GM19099 (cell line): ENCODE measurements around the gene SKA3.

Experiments
- POLR2A ChIP-seq: IDR thresholded peaks from 3 replicates; pipeline ENCODE4 v1.6.1; 2011; ENCODE audit warnings: low read depth; ENCODE audit not compliant: insufficient read length; ENCODE audit errors: extremely low read depth

The SKA3 gene

GRCh38 chr13:21117104-21117809 is 59.1 kb downstream of the SKA3 start:
- TF ChIP-seq POLR2A = no peak

- no peak for TF ChIP-seq POLR2A
Measured at GRCh38 chr13:21116141-21116540, 60.2 kb downstream of the SKA3 start.

- TF ChIP-seq POLR2A = no peak
Measured at GRCh38 chr13:21115231-21115630, 61.1 kb downstream of the SKA3 start.

GRCh38 chr13:21111546-21111945 is 64.8 kb downstream of the SKA3 start:
- TF ChIP-seq POLR2A = no peak

- TF ChIP-seq POLR2A = no peak
Measured at GRCh38 chr13:21109168-21109567, 67.2 kb downstream of the SKA3 start.

GRCh38 chr13:21106089-21106488 is 70.3 kb downstream of the SKA3 start:
- TF ChIP-seq POLR2A = no peak

- no peak for TF ChIP-seq POLR2A
Measured at GRCh38 chr13:21104199-21105019, 71.9 kb downstream of the SKA3 start.
